ENCODE measurements around the gene PIMREG.
"Not testable (repeated sequence)": the region's sequence is repeated elsewhere in the genome, so short reads cannot be mapped to it uniquely, and the experiment has no call there.

PIMREG gene

DNA sequence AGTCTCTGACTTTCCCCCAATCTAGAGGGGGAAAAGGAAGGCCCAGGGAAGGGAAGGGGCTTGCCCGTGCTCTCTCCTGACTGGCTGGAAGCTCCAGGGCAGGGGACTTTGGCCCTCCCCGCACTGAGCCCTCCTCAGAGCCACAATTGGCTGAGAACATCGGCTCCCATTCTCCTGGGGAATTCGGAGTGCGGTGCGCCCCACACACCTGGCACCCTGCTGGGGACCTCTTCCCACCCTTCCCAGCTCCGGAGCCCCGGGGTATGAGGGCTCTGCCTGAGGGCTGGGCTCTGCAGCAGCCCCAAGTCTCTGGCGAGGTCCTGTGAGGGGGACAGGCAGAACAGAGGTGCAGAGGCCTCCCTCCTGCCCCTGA, 36.0 kb downstream of the PIMREG start:
- no peak for DNase-seq

DNA sequence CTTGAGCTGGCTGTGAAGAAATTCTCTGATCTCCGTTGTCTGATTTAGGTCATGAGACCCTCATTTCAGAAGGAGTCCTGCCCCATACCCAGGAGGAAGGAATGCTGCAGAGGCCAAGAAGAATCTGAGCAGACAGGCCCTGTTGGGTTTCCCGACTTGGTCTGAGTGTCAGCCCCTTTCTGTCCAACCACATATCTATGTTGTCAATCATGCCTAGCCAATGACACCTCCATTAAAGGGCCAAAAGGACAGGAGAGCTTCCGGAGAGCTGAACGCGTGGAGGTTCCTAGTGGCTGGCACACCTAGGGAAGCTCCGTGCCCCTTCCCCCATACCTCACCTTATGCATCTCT, 37.8 kb downstream of the PIMREG start:
- no peak for DNase-seq

- DNase-seq: not testable (repeated sequence)
Measured at GRCh38 chr17:6482796-6483195, 38.5 kb downstream of the PIMREG start.

GRCh38 chr17:6483507-6483906, 39.3 kb downstream of the PIMREG start:
- no peak for DNase-seq

GRCh38 chr17:6485646-6486412, 41.6 kb downstream of the PIMREG start:
- DNase-seq: no peak

GRCh38 chr17:6487251-6488007, 43.2 kb downstream of the PIMREG start:
- no peak for DNase-seq

GRCh38 chr17:6488008-6488539, 43.8 kb downstream of the PIMREG start:
- DNase-seq: no peak

DNA sequence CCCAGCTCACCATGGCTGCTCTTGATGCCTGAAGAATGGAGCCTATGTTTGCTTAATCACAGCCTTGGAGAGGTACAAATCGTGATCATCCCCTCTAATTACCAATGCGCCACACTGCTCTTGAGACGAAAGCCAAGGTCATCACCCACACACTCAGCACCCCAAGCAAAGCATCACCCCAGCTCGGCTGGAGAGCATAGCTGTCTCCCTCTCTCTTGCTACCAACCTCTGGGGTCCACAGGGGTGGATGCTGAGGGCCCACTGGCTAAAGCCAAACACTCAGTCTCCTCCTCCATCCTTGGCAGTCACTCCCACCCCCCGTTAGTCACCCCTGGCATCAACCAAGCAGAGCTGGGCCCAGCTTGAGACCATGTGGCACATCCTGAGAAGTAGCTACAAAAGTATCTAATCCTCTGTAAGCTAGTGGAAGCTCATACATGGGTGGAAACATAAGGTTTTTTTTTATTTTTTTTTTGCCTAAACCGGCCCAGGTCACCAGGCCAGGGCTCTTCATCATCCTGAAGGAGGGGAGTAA, 44.8 kb downstream of the PIMREG start:
- no peak for DNase-seq

DNA sequence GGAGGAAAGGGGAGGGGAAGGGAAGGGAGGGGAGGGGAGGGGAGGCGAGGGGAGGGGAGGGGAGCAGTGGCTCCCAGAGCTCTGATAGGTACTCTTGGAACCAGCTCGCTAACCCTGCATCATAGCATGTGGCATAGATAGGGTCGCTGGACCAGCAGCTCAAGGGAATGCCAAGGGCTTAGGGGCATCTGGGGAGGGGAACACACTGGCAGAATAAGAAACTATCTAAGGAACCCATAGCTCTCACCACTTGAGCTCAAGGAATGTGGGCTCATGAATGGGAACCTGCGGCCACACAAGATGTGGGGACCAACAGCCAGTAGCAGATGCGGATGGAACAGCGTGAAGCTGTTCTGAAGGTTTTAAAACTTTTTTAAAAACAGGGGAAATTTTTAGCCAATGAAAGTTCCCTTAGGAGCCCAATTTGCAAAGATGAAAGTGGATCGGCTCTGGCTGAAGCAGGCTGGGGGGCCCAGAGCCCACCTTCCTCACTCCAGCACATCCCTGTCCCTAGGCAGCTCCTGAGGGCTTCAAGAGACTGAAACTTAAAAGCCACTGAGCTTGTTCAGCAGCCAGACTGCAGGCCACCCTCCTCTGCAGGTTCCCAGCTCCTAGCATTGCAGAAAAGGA, 46.9 kb downstream of the PIMREG start:
- no peak for DNase-seq

- no peak for DNase-seq
Measured at GRCh38 chr17:6492892-6493674, 48.8 kb downstream of the PIMREG start.

GRCh38 chr17:6494239-6494941, 50.1 kb downstream of the PIMREG start:
- no peak for DNase-seq

DNA sequence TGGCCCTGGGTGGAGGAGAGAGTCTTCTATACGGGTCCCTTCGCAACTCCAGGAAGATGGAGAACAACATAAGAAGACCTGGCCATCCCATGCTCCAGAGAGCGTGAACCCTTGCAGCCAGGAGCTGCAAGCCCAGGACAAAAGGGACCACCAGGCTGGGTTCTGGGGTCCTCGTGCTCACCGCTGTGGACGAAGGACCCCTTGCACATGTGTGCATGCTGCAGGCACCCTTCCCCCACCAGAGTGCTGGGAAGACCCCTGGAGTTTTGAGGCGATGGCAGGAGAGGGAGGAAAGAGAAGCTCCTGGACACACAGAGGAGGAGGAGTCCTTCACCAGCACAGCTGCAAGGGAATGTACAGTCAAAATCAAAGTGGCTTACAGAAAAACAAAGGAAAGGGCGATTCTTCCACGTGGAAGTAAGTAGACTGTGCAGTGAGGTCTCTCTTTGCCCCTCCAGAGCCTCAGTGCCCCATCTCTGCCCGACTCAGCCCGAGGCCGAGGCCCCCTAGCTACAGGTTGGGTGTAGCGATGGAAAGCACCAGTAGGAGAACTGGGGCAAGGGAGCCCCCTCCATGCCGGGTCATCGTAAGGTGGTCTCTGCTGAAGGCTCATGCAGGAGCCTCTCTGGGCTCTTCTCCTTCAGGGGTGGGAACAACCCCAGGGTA, 51.3 kb downstream of the PIMREG start:
- DNase-seq: no peak

GRCh38 chr17:6496116-6496481, 51.8 kb downstream of the PIMREG start:
- DNase-seq: no peak

GRCh38 chr17:6496640-6497441, 52.6 kb downstream of the PIMREG start:
- DNase-seq: no peak

DNA sequence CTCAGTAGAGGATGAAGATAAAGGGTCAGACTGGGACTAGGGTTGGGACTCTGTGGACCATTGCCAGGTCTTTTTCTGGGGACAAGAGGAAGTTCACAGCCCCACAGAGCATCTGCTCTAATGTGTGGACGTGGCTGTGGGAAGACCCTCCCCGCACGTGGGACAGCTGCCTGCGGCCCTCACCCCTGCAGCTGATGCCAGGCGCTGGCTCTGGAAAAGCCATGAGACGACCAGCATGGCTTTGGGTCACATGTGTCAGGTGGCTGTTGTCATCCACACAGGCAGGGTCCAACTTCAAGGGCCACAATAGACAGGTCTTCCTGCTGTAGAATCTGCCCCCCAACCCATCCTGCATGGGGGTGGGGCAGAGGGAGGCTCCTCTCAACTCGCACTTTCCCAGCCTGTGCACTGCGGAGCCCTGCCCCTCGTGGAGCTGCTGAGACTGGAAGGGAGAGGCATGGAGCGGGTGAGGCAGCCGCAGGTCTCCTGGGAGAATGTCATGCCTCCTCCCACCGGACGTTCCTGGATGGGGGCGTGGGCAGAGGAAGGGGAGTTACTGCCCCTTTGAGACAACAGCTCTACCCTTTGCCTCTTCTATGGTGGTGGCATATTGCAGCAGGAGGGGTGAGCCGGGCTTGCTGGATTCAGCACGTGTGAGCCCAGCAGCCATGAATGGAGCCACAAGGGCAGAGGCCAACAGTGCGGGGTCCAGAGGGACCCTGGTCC, 53.4 kb downstream of the PIMREG start:
- DNase-seq: no peak

DNA sequence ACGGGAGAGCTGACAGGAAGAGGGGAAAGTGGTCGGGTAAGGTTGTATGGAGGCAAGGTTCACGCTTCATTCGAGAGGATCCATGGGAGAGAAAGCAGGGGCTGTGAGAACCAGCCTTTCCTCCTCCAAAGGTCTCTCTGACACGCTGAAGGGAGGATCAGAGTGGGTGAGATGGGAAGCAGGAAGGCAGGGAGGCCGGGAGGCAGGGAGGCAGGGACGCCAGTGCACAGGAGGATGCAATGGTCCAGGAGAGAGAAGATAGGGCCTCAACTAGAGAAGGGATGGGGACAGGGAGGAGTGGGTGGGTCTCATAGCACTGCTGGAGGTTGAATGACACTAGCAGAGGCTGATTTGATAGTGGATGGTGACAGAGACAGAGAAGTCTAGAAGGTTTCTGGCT, 54.1 kb downstream of the PIMREG start:
- no peak for DNase-seq

DNA sequence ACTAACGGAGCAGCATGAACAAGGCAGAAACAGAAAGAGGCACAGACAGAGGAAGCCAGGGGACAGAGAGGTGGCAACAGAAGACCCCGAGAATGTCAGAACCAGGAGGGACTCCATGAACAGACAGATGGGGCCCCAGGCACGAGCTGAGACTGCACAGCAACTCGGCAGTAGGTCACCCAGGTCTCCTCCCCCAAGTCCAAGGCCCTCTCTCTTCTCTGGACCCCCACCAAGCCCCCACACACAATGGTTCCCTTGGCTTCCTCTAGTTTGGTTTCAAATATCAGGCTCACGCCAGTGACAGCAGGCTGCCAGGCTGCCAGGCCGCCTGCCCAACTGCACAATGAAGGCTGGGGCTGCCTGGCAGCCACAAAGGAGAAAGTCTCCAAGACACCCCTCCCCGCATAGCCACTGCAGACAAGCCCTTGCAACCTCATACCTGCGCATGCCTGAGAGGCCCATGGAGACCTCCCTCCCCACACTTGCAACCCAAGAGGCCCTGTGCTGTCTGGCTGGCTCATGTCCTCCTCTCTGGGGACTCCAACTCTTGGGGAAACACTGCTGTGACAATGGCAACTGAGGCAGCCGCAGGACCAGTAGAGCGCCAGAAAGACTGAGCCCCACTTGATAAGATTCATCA, 54.8 kb downstream of the PIMREG start:
- DNase-seq: no peak

Measured in activated naive CD4-positive, alpha-beta T cell (primary cell).